NCI-H1092 (cell line): ENCODE results near the gene ISYNA1.

Source experiments
- DNase-seq: peaks from one replicate; lab custom pipeline; 2025; lab: John Stamatoyannopoulos, UW

ISYNA1 gene

GRCh38 chr19:18392417-18392816 lies 45.5 kb downstream of the ISYNA1 start:
- no peak for DNase-seq

- DNase-seq, result no peak
Observed at GRCh38 chr19:18391509-18392075, 46.3 kb downstream of the ISYNA1 start.

- DNase-seq, result no peak
Observed at GRCh38 chr19:18390065-18390907, 47.6 kb downstream of the ISYNA1 start.

- DNase-seq, result no peak
Observed at GRCh38 chr19:18389726-18390064, 48.2 kb downstream of the ISYNA1 start.

GRCh38 chr19:18388960-18389725 lies 48.8 kb downstream of the ISYNA1 start:
- no peak for DNase-seq

- peak; percentile 70 for DNase-seq
Observed at GRCh38 chr19:18388100-18388959, 49.6 kb downstream of the ISYNA1 start.

- DNase-seq, result no peak
Observed at GRCh38 chr19:18386543-18387271, 51.2 kb downstream of the ISYNA1 start.

GRCh38 chr19:18385675-18386542 lies 52.0 kb downstream of the ISYNA1 start, which contains the start of gene GDF15:
TSS of gene GDF15 (plus strand) at chr19:18386158. CDS start at chr19:18386190, 32 bp downstream.
- DNase-seq, result no peak

GRCh38 chr19:18385359-18385674 lies 52.6 kb downstream of the ISYNA1 start:
- DNase-seq, result no peak

GRCh38 chr19:18384775-18385174 lies 53.2 kb downstream of the ISYNA1 start:
- no peak for DNase-seq
